Spleen (tissue), 11 donors: ENCODE measurements around the gene RFX4. TPM values are rescaled to one million over a fixed set of nuclear protein-coding genes. Genes with fewer than 3 reads are reported as not detected.

Source experiments
- DNase-seq: peaks from one replicate; pipeline ENCODE4 v3.0.0-alpha.2; 2020
- H3K27ac ChIP-seq, 8 donors: fragments of 200-600 bp; sonication (generic) in 7 of 8; 1 replicate in 4 of 8; 2 replicates in 4 of 8; pipeline versions ENCODE4 v1.5.0 to v1.8.0; 2016 to 2021; ENCODE audit warnings: inconsistent platforms in 4 of 8, mild to moderate bottlenecking in 4 of 8, moderate library complexity in 1 of 8
- H3K27me3 ChIP-seq, 7 donors: fragments of 200-600 bp; sonication (generic) in 6 of 7; replicated peaks in 1 of 7; 1 replicate in 4 of 7; 2 replicates in 3 of 7; pipeline versions ENCODE4 v1.5.0 to v1.8.0; 2016 to 2021; ENCODE audit warnings: inconsistent platforms in 3 of 7, mild to moderate bottlenecking in 1 of 7
- H3K36me3 ChIP-seq, 6 donors: fragments of 200-600 bp; sonication (generic) in 5 of 6; 1 replicate in 4 of 6; 2 replicates in 2 of 6; pipeline versions ENCODE4 v1.5.0 to v1.8.0; 2016 to 2021; ENCODE audit warnings: inconsistent platforms in 2 of 6
- H3K4me1 ChIP-seq, 6 donors: fragments of 200-600 bp; sonication (generic) in 5 of 6; 1 replicate in 3 of 6; 2 replicates in 3 of 6; pipeline versions ENCODE4 v1.5.0 to v1.8.0; 2016 to 2021; ENCODE audit warnings: inconsistent platforms in 3 of 6
- H3K4me3 ChIP-seq, 8 donors: fragments of 200-600 bp; sonication (generic) in 7 of 8; 1 replicate in 4 of 8; 2 replicates in 4 of 8; pipeline versions ENCODE4 v1.5.0 to v1.8.0; 2016 to 2021; ENCODE audit warnings: inconsistent platforms in 4 of 8, mild to moderate bottlenecking in 4 of 8, moderate library complexity in 2 of 8
- H3K9me3 ChIP-seq, 8 donors: fragments of 200-600 bp; sonication (generic) in 7 of 8; 1 replicate in 4 of 8; 2 replicates in 4 of 8; pipeline versions ENCODE4 v1.5.0 to v1.8.0; 2016 to 2021; ENCODE audit warnings: inconsistent platforms in 4 of 8
- CTCF ChIP-seq, 11 experiments: fragments of 200-600 bp in 7 of 11; fragments of 450-650 bp in 4 of 11; sonication (generic) in 4 of 11; IDR thresholded peaks in 8 of 11; conservative IDR thresholded peaks in 3 of 11; 1 replicate in 7 of 11; 2 replicates in 4 of 11; pipeline versions ENCODE4 v1.4.0 to v1.8.0; 2016 to 2021; ENCODE audit warnings: antibody characterized with exemption in 11 of 11, inconsistent platforms in 4 of 11, mild to moderate bottlenecking in 1 of 11
- POLR2A ChIP-seq, 3 donors: fragments of 450-650 bp; IDR thresholded peaks; one replicate each; pipeline ENCODE4 v1.5.1; 2017; ENCODE audit warnings: antibody characterized with exemption in 3 of 3, mild to moderate bottlenecking in 1 of 3
- POLR2AphosphoS5 ChIP-seq, 3 donors: sonication (generic); formaldehyde crosslinking; IDR thresholded peaks; one replicate each; pipeline ENCODE4 v1.5.1; 2017; ENCODE audit warnings: antibody characterized with exemption in 3 of 3
- WGBS, 5 donors: extraction: QIAGEN DNeasy Blood & Tissue Kit in 3 of 5; methylation state at CpG; one replicate each; pipeline versions ENCODE4 v1.1.5 to v1.1.7; 2013 to 2018; 5-methylcytosine and 5-hydroxymethylcytosine counted together
- intact Hi-C: fragments of 100-400 bp; cut with DNase I; formaldehyde crosslinking; loops from one replicate; pipeline ENCODE4 v1.15.0; 2023; ENCODE audit warnings: low total_unique reads
- polyA plus RNA-seq, 3 donors: library from polyadenylated mRNA; stranded (reverse); fragments of 200-250 nt; gene quantifications; one replicate each; pipeline ENCODE4 v1.2.1, GENCODE V29; 2013
- total RNA-seq, 7 donors: library from RNA; depleted of rRNA in 3 of 7; stranded (reverse); fragments of >200 nt in 3 of 7; fragmentation: NEBNext Ultra II Directional in 4 of 7; extraction: Animal tissue kit (Norgen Biotek cat#: 25700) in 4 of 7; gene quantifications; one replicate each; pipeline versions ENCODE4 v1.1.0 to v1.2.1, GENCODE V29; 2016 to 2021
- donor health status: healthy with polysubstance abuse.
- donor health status: DM: no; HTN: no; CAD: no; lungs with moderate emphysema.
- donor health status: DM: no; HTN: no; CAD: no.
- donor health status: Bipolar disorder and iron deficiency.
- donor health status: healthy.
- donor health status: DM: no; HTN: no; CAD: no.
- donor health status: DM: yes; HTN: yes; CAD: no.

Gene RFX4
- total and polyA plus RNA-seq, 10 donors = not detected

- no peak overlapping the region for H3K4me3 ChIP-seq
- no peak for DNase-seq
- no peak for TF ChIP-seq CTCF (IDR thresholded peaks at IDR 0.05 in 8 of 11, conservative IDR thresholded peaks at IDR 0.05 in 3 of 11)
- TF ChIP-seq POLR2A (IDR thresholded peaks at IDR 0.05) = no peak
- no peak for TF ChIP-seq POLR2AphosphoS5 (IDR thresholded peaks at IDR 0.05)
- 76 to 83% (median 81%) methylated on average over 4 of the region's 4 CpGs for WGBS, 5 donors
- no peak overlapping the region for H3K27ac ChIP-seq
- peaks cover 0 to 16% (median 0%) of the 10 kb centered on the region in 7 donors for H3K27me3 ChIP-seq
- H3K4me1 ChIP-seq = no peaks in the 10 kb centered on the region
- intact Hi-C loops = no loop called here
- no peaks in the 10 kb centered on the region for H3K36me3 ChIP-seq
- H3K9me3 ChIP-seq = no peaks in the 10 kb centered on the region
These were observed 132.8 kb downstream of the RFX4 start for GRCh38 chr12:106715582-106715981.

GRCh38 chr12:106717673-106718072, 134.9 kb downstream of the RFX4 start:
- Histone ChIP-seq H3K4me3 (no peak overlapping the region), H3K36me3 (no peaks in the 10 kb centered on the region), H3K4me1 (no peaks in the 10 kb centered on the region), H3K9me3 (no peaks in the 10 kb centered on the region), H3K27me3 (peaks cover 0 to 16% (median 0%) of the 10 kb centered on the region in 7 donors), H3K27ac (no peak overlapping the region)
- TF ChIP-seq POLR2AphosphoS5 (IDR thresholded peaks at IDR 0.05) = no peak
- no peak for TF ChIP-seq CTCF (IDR thresholded peaks at IDR 0.05 in 8 of 11, conservative IDR thresholded peaks at IDR 0.05 in 3 of 11)
- no peak for TF ChIP-seq POLR2A (IDR thresholded peaks at IDR 0.05)
- intact Hi-C loops = no loop called here
- 68 to 96% (median 92%) methylated on average over 2 of the region's 2 CpGs for WGBS, 5 donors
- no peak for DNase-seq

- Histone ChIP-seq H3K27ac (no peak overlapping the region), H3K36me3 (no peaks in the 10 kb centered on the region), H3K27me3 (peaks cover 0 to 12% (median 0%) of the 10 kb centered on the region in 7 donors), H3K4me1 (no peaks in the 10 kb centered on the region), H3K9me3 (no peaks in the 10 kb centered on the region), H3K4me3 (no peak overlapping the region)
- 91 to 97% (median 94%) methylated on average over 6 of the region's 6 CpGs for WGBS, 5 donors
- no peak for TF ChIP-seq POLR2A (IDR thresholded peaks at IDR 0.05)
- no peak for TF ChIP-seq POLR2AphosphoS5 (IDR thresholded peaks at IDR 0.05)
- no peak for TF ChIP-seq CTCF (IDR thresholded peaks at IDR 0.05 in 8 of 11, conservative IDR thresholded peaks at IDR 0.05 in 3 of 11)
- DNase-seq = no peak
- intact Hi-C loops = no loop called here
These were observed 137.1 kb downstream of the RFX4 start for GRCh38 chr12:106719879-106720278.

- H3K36me3 ChIP-seq = no peaks in the 10 kb centered on the region
- 48 to 72% (median 63%) methylated on average over 6 of the region's 6 CpGs for WGBS, 5 donors
- TF ChIP-seq CTCF (IDR thresholded peaks at IDR 0.05 in 8 of 11, conservative IDR thresholded peaks at IDR 0.05 in 3 of 11) (no peak), POLR2AphosphoS5 (IDR thresholded peaks at IDR 0.05) (no peak), POLR2A (IDR thresholded peaks at IDR 0.05) (no peak)
- H3K4me1 ChIP-seq = no peaks in the 10 kb centered on the region
- H3K4me3 ChIP-seq = no peak overlapping the region
- intact Hi-C loops = no loop called here
- H3K27ac ChIP-seq = no peak overlapping the region
- no peaks in the 10 kb centered on the region for H3K9me3 ChIP-seq
- H3K27me3 ChIP-seq = peaks cover 0 to 12% (median 0%) of the 10 kb centered on the region in 7 donors
- no peak for DNase-seq
These were observed 137.9 kb downstream of the RFX4 start for GRCh38 chr12:106720696-106721095.
